ENCODE measurements around the gene SIMC1. TPM values are rescaled to one million over a fixed set of nuclear protein-coding genes. Genes with fewer than 3 reads are reported as not detected.
A peak's percentile ranks its signal among the peaks of the same experiment; 100 is the strongest.

SIMC1 gene
- total RNA-seq, 1 experiment from 2014 or later, result 15.2 TPM

DNA sequence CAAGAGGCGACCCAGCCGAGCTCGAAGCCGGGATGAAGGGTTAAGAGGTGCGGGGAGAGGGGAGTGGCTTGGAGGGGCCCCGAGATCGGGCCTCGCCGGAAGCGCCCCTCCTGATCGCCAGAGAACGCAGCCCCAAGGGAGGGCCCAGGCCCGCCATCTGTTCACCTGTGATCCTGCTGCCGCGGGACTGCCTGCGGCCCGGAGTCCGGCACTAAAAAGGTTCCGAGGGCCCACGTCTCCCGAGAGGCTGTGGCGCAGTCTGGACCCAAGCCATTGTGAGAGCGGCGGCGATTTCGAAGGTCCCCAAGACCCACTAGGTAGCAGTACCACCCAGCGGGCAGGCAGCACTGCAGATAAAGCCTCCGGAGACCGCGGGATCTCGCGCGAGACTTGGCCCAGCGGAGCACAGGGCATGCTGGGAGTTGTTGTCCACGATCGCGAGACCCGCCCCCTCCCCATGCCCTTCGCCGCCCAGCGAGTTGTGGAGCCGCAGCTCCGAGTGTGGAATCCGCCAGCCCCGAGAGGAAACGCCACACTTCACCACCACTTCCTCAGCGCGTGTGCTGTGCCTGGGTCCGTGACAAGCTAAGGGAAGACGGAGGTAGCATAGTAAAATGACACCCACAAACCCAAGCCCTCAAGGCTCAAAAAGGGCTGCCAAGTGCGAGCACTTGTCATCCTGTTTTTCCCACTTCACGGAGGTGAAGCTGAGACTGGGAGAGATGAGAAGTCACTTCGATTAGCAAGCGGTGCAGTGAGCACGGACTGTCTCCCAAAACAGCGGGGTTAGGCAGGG lies 123.4 kb downstream of the SIMC1 start, which contains the start of gene KIAA1191:
Gene KIAA1191, minus strand, starts transcription at position 328 of the 796 bp plus-strand sequence. CDS start 2,256 bp downstream, outside the sequence.
- DNase-seq (ENCODE audit: low read depth), result peak; percentile 88

- no peak for DNase-seq (ENCODE audit: low read depth)
Measured at GRCh38 chr5:176362233-176362490, 123.9 kb downstream of the SIMC1 start.

- no peak for DNase-seq (ENCODE audit: low read depth)
Measured at GRCh38 chr5:176364765-176365350, 126.6 kb downstream of the SIMC1 start.

- DNase-seq (ENCODE audit: low read depth), result peak; percentile 68
Measured at GRCh38 chr5:176365351-176366231, 127.4 kb downstream of the SIMC1 start, which contains the start of gene ARL10. Gene ARL10 (plus strand): TSS chr5:176365487. CDS start chr5:176365564, 77 bp downstream.

DNA sequence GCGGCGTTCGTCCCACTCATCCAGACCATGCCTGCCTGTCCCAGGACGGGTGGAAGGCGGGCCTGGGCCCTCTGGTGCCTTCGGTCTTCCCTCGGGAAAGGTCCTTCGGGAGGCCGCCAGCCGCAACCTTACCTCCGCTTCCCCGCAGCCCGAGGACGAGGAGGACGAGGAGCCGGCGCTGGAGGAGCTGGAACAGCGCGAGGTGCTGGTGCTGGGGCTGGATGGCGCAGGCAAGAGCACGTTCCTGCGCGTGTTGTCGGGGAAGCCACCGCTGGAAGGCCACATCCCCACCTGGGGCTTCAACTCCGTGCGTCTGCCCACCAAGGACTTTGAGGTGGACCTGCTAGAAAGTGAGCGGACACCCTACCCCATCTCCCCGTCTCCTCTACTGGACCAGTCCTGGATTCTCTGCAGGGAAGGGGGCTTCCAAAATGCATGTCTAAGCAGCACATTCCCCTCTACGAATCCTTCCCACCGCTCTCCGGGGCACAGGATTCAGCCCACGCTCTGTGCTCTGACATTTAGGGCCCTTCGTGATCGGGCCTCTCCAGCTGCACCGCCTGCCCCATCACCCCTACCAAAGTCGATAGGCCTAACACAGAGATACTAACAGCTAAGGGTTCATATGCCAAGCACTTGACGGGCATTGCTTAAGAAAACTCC lies 128.1 kb downstream of the SIMC1 start:
- no peak for DNase-seq (ENCODE audit: low read depth)

- DNase-seq (ENCODE audit: low read depth), result no peak
Measured at GRCh38 chr5:176368726-176369125, 130.5 kb downstream of the SIMC1 start.

DNA sequence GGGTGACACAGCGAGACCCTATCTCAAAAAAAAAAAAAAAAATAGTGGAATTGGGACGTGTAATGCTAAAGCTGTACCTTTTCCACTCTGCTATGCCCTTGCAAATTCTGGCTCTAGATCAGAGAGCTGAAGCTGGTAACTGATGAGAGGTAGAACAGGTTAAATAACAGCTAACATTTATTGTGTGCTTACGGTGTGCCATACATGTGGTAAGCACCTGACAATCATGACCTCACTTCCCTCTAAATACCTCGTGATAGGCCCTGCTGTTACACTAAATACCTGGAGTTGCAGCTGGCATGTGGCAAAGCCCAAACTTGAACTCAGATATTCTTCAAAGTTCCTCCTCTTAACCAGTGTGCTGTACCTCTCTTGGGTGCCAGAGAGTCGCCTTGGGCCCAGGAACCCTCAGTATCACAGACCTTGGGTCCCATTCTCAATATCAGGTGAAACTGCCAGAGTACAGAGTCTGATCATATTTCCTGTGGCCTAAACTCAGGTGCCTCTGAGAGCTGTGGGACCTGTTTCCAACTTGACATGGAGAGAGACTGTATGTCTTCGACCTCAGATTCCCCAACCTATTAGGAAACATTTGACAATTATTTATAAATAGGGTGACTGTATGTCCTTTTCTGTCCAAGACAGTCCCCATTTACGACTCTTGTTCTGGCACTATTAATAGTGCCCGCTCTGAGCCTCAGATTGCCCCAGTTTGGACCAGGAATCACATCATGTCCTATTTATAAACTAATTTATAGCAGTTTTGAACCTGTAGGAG lies 131.9 kb downstream of the SIMC1 start:
- no peak for DNase-seq (ENCODE audit: low read depth)

DNA sequence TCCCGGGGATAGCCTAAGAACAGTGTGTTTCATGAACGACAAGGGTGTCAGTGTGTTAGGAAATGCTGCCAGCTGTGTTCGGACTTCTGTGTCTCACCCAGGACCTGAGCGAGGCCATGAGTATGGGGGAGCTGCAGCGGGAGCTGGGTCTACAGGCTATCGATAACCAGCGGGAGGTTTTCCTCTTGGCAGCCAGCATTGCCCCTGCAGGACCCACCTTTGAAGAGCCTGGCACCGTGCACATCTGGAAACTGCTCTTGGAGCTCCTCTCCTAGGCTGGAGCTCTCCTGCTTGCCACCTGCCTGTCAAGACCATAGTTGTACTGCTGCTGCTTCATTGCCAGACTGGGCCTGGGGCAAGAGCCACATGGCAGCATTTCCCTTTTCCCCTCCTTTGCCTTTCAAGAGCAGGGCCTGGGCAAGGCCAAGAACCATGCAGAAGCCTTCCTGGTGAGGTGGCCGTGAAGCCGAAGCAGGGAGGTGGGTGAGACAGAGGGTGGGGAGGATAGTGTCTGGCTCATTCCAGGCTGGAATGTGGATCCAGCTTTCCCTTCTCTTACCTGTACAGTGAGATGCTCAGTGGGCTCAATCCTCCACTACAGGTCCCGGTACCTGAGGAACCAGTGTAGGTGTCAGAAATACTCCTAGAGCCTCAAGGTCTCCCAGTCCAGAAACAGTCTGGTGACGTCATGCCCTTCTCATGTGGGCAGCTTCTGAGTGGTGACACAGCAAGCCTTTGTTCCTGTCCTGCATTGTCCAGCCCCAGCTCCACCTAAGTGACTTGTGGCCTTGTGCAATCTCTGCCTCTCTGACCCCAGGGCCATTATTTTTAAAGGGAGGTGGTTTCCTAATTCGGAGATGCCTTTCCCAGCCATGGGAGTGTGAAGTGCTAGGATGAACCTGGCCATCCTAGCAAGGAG lies 133.7 kb downstream of the SIMC1 start:
- DNase-seq (ENCODE audit: low read depth), result no peak

GRCh38 chr5:176373100-176373818 lies 135.0 kb downstream of the SIMC1 start:
- no peak for DNase-seq (ENCODE audit: low read depth)

DNA sequence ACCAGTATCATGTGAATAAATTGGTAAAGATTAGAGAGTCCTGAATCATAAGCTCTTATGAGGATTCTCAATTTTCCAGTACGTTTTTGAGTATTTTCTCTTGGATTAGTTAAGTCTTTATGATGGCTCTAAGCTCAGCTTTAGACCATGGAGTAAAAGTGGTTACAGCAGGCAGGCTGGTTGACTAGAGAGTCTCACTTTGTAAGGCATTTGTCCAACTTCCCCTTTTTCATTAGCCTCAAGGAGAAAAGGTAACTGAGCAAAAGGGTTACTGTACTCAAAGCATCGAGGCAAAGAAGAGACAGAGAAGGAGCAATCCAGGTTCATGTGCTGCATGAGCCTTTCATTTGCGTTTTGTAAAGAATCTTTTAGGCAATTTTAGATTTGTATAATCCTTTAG lies 141.7 kb downstream of the SIMC1 start:
- DNase-seq (ENCODE audit: low read depth), result no peak

DNA sequence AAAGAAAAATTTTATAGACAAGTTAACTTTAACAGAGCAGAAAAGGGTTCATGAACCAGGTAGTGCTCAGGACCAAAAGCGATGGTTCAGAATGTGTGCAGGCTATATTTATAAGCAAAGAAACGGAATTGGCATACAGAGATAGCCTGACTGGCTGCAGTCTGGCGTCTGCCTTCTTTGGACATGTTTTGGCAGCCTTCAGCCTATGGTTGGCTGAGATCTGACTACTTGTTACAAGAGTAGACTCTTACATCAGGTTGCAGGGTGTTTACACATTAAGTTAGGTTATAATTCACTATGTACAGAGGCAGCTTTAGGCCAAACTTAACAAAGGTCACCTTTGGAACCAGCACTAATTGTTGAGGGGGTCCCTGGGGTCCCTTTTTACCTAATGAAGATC lies 143.2 kb downstream of the SIMC1 start:
- DNase-seq (ENCODE audit: low read depth), result no peak

GRCh38 chr5:176381979-176382378 lies 143.8 kb downstream of the SIMC1 start:
- DNase-seq (ENCODE audit: low read depth), result no peak

- no peak for DNase-seq (ENCODE audit: low read depth)
Measured at GRCh38 chr5:176382721-176383120, 144.5 kb downstream of the SIMC1 start.

DNA sequence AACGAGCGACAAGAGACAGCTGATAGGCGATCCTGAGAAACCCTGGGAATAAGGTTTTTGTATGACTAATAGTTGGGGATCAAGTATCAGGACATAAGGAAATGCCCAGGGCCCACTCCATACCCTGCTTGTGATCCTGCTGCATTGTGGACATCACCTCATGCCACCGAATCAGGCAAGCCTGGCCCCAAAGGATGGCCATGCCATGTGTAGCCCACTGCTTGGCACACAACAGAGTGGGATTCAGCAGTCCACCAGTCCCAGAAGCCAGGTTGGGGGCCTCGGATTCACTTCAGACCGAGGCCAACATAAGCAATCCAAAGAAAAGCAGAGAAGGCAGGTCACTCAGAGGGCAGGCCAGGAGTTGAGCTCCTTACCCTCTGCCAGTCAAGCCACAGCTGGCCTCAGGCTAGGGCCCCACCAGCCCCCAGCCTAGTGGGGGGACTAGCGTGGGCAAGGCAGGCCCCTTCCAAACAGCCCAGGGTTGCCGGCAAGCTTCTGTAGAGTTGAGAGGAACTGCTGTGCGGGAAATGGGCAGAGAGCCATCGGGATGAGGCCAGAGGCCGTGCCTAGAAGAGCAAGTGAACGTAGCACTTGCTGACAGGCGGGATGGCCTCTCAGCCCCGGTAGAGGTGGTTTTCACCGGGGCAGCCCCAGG lies 145.2 kb downstream of the SIMC1 start:
- peak; percentile 24 for DNase-seq (ENCODE audit: low read depth)

- no peak for DNase-seq (ENCODE audit: low read depth)
Measured at GRCh38 chr5:176383961-176384360, 145.7 kb downstream of the SIMC1 start.

DNA sequence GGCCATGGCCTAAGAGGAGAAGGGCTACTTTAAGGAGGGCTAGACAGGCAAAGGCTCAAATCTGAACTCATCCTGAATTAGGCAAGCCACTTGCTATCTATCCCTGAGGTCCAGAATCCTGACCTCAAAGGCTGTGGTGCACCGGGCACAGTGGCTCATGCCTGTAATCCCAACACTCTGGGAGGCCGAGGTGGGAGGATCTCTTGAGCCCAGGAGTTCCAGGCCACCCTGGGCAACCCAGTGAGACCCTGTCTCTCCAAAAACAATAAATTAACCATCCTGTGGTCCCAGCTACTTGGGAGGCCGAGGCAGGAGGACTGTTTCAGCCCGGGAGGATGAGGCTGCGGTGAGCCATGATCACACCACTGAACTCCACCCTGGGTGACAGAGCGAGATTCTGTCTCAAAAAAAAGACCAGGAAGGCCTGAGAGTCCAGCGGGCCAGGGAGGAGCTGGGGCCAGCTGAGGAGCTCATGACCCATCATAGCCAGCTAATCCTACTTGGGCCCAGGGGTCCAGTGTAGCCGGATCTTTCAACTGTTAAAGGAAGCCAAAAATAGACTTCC lies 146.2 kb downstream of the SIMC1 start:
- DNase-seq (ENCODE audit: low read depth), result no peak

DNA sequence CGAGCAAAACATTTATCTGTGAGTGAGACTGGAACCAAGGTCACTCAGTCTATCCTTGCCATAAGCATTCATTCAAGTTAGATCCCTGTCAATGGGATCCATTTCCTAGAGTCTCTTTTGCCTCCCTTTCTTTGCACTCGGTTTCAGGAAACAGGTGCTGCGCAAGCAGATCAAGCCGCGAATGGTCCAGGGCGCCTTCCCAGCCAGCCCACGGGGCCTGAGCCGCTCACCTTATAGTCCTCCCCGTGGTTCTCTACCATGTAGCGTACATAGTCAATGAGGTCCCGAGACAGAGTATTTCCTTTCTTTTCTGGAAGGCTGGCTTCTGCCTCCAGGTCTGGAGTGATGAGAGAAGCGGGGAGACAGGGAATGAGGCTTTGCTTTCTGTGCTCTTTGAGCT lies 146.8 kb downstream of the SIMC1 start:
- no peak for DNase-seq (ENCODE audit: low read depth)

- DNase-seq (ENCODE audit: low read depth), result no peak
Measured at GRCh38 chr5:176386491-176386890, 148.3 kb downstream of the SIMC1 start.

All from LHCN-M2 (cell line).